Measurements from ENCODE around the gene DPY19L1.

- TF ChIP-seq POLR2A (IDR thresholded peaks at IDR 0.05) (no peak), CTCF (IDR thresholded peaks at IDR 0.05 in 8 of 11, conservative IDR thresholded peaks at IDR 0.05 in 3 of 11) (no peak)
These were observed 11.9 kb downstream of the DPY19L1 start for GRCh38 chr7:35025369-35025870.

Data from spleen (tissue), 7 donors.